Astrocyte (in vitro differentiated cells and primary cell): ENCODE results near the gene FRMD4A. TPM values are rescaled to one million over a fixed set of nuclear protein-coding genes. Genes with fewer than 3 reads are reported as not detected.

Experiments
- DNase-seq: peaks from one replicate; pipeline ENCODE4 v3.0.0-alpha.2; 2010; ENCODE audit warnings: low read depth
- FAIRE-seq: peaks from 2 replicates; lab custom pipeline; 2011; peaks lifted over from hg19 to GRCh38; lab: Jason Lieb, UNC
- H2AFZ ChIP-seq: 2 replicates; pipeline ENCODE4 v1.6.0; 2012; ENCODE audit warnings: low read depth, low read length, inconsistent platforms
- H3K27ac ChIP-seq: 2 replicates; pipeline ENCODE4 v1.5.1; 2011; ENCODE audit warnings: low read depth, low read length, inconsistent platforms
- H3K27me3 ChIP-seq: 2 replicates; pipeline ENCODE4 v1.6.0; 2011; ENCODE audit warnings: low read length, inconsistent platforms; ENCODE audit not compliant: insufficient read depth
- H3K36me3 ChIP-seq: 2 replicates; pipeline ENCODE4 v1.5.1; 2011; ENCODE audit warnings: low read length, inconsistent platforms; ENCODE audit not compliant: insufficient read depth
- H3K4me1 ChIP-seq: 2 replicates; pipeline ENCODE4 v1.5.1; 2011; ENCODE audit warnings: low read length, inconsistent platforms; ENCODE audit not compliant: insufficient read depth
- H3K4me2 ChIP-seq: 2 replicates; pipeline ENCODE4 v1.6.0; 2012; ENCODE audit warnings: low read length, inconsistent platforms
- H3K4me3 ChIP-seq: 2 replicates; pipeline ENCODE4 v1.5.1; 2011; ENCODE audit warnings: low read depth, mild to moderate bottlenecking, low read length, inconsistent platforms; ENCODE audit not compliant: insufficient read depth
- H3K79me2 ChIP-seq: 2 replicates; pipeline ENCODE4 v1.6.0; 2012; ENCODE audit warnings: mild to moderate bottlenecking, low read length, inconsistent platforms; ENCODE audit not compliant: insufficient read depth
- H3K9ac ChIP-seq: 2 replicates; pipeline ENCODE4 v1.6.0; 2012; ENCODE audit warnings: mild to moderate bottlenecking, low read length, inconsistent platforms
- H3K9me3 ChIP-seq: 2 replicates; pipeline ENCODE4 v1.5.1; 2012; ENCODE audit warnings: low read depth, mild to moderate bottlenecking, low read length, inconsistent platforms; ENCODE audit not compliant: insufficient read depth
- H4K20me1 ChIP-seq: 2 replicates; pipeline ENCODE4 v1.6.0; 2012; ENCODE audit warnings: low read length, inconsistent platforms; ENCODE audit not compliant: insufficient read depth
- H3K27ac Mint-ChIP-seq: one replicate; pipeline ENCODE4 v1.8.0; 2021; ENCODE audit warnings: mild to moderate bottlenecking, mixed read lengths; ENCODE audit not compliant: unreplicated experiment
- H3K27me3 Mint-ChIP-seq: one replicate; pipeline ENCODE4 v1.8.0; 2021; ENCODE audit warnings: low read depth, mixed read lengths; ENCODE audit not compliant: unreplicated experiment
- H3K36me3 Mint-ChIP-seq: one replicate; pipeline ENCODE4 v1.8.0; 2021; ENCODE audit warnings: low read depth, mixed read lengths; ENCODE audit not compliant: unreplicated experiment
- H3K4me1 Mint-ChIP-seq: one replicate; pipeline ENCODE4 v1.8.0; 2021; ENCODE audit warnings: low read depth, mixed read lengths; ENCODE audit not compliant: unreplicated experiment
- H3K4me3 Mint-ChIP-seq: one replicate; pipeline ENCODE4 v1.8.0; 2021; ENCODE audit warnings: mild to moderate bottlenecking, moderate library complexity, mixed read lengths; ENCODE audit not compliant: unreplicated experiment
- H3K9me3 Mint-ChIP-seq: one replicate; pipeline ENCODE4 v1.8.0; 2021; ENCODE audit warnings: mild to moderate bottlenecking, mixed read lengths; ENCODE audit not compliant: unreplicated experiment
- EZH2 ChIP-seq: IDR thresholded peaks from 2 replicates; pipeline ENCODE4 v1.6.1; 2012; ENCODE audit warnings: mild to moderate bottlenecking, low read length, inconsistent platforms; ENCODE audit not compliant: insufficient read depth
- total RNA-seq: library from RNA; stranded (reverse); gene quantifications from 2 replicates; pipeline ENCODE4 v1.2.1, GENCODE V29; 2021
- TF ChIP-seq, protein P1 (sequence below): IDR thresholded peaks from 2 replicates; pipeline ENCODE4 v1.5.1; 2011; ENCODE audit warnings: low read depth, mild to moderate bottlenecking, inconsistent platforms, low read length, moderate library complexity; ENCODE audit not compliant: insufficient read depth

FRMD4A gene
- total RNA-seq, 1 donor from 2014 or later, result 82.5 TPM

DNA sequence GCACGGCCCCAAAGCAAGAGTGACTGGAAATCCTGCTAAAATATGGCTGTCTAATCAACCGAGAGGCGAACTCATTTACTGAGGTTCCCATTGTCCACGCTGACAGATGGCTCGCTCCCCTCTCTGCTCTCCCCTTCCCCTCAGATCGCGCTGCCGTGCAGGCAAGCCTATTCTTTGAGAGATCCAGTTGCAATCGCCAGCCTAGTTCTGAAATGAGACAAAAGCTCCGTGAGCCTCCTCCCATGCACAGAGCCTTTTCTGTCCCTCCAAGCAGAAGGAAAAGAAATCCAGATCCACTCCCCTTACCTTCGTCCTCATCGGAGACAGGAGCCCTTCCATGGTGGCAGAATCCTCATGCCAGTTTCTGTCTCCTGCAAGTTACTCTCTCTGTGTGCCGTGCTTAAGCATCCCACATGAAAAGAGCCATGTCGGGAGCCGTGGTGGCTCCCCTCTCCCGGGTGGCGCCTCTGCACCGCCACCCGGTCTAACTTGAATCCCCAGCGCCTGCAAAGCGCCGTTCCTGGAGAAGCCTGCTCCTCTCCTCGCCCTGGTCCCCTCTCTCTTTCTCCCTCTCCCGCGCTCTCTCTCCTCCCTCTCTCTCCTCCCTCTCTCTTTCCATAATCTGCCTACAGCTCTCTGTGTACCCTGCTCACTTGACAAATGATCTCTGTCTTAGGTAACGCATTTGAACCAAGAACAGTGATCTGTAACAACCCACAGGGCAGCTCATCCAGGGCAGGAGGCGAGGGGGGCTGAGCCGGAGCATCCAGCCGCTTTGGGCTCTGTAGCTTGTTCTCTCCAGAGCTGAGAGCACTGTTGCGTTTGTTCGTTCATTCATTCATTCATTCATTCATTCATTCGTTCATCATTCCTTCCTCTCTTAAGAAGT is 156.8 kb downstream of the FRMD4A start:
- Histone ChIP-seq H4K20me1 (no peaks in the 10 kb centered on the region), H3K9ac (peak overlapping the region; percentile 70), H3K27me3 (peaks cover 41% of the 10 kb centered on the region), H3K4me2 (peak overlapping the region; percentile 95), H3K27ac (no peak overlapping the region), H3K4me1 (peaks cover 4% of the 10 kb centered on the region), H3K36me3 (no peaks in the 10 kb centered on the region), H2AFZ (peak overlapping the region; percentile 93), H3K79me2 (no peaks in the 10 kb centered on the region), H3K9me3 (no peaks in the 10 kb centered on the region), H3K4me3 (peak overlapping the region; percentile 63)
- Mint-ChIP-seq H3K27ac (peak overlapping the region; percentile 1), H3K4me1 (no peaks in the 10 kb centered on the region), H3K36me3 (no peaks in the 10 kb centered on the region), H3K27me3 (peaks cover 36% of the 10 kb centered on the region), H3K4me3 (peak overlapping the region; percentile 89), H3K9me3 (no peaks in the 10 kb centered on the region)
- TF ChIP-seq EZH2, result no peak
- TF ChIP-seq, protein P1, sequence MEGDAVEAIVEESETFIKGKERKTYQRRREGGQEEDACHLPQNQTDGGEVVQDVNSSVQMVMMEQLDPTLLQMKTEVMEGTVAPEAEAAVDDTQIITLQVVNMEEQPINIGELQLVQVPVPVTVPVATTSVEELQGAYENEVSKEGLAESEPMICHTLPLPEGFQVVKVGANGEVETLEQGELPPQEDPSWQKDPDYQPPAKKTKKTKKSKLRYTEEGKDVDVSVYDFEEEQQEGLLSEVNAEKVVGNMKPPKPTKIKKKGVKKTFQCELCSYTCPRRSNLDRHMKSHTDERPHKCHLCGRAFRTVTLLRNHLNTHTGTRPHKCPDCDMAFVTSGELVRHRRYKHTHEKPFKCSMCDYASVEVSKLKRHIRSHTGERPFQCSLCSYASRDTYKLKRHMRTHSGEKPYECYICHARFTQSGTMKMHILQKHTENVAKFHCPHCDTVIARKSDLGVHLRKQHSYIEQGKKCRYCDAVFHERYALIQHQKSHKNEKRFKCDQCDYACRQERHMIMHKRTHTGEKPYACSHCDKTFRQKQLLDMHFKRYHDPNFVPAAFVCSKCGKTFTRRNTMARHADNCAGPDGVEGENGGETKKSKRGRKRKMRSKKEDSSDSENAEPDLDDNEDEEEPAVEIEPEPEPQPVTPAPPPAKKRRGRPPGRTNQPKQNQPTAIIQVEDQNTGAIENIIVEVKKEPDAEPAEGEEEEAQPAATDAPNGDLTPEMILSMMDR, result no peak
- DNase-seq (peak; percentile 27), FAIRE-seq (no peak)

DNA sequence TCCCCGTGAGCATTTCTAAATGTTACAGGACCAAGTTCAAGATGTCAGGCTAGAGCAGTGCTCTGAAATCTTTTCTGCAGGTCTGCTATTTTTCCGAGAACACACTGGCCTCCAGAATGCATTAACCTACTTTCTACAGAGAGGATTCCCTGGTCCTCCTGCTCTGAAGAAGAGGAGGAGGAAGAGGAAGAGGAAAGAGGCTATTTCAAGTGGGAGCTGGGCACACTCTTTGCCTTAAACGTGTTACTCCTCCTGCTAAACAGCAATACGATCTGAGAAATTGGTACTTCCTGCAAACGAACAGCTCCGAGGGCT is 157.4 kb downstream of the FRMD4A start:
- peak overlapping the region; percentile 93 for H2AFZ ChIP-seq
- FAIRE-seq (no peak), DNase-seq (no peak)
- H3K36me3 Mint-ChIP-seq, result no peaks in the 10 kb centered on the region
- no peaks in the 10 kb centered on the region for H3K4me1 Mint-ChIP-seq
- no peak overlapping the region for H3K27ac ChIP-seq
- H4K20me1 ChIP-seq, result no peaks in the 10 kb centered on the region
- no peak overlapping the region for H3K27ac Mint-ChIP-seq
- peak overlapping the region; percentile 89 for H3K4me3 Mint-ChIP-seq
- no peaks in the 10 kb centered on the region for H3K36me3 ChIP-seq
- TF ChIP-seq, protein P1, result no peak
- TF ChIP-seq EZH2, result no peak
- peak overlapping the region; percentile 63 for H3K4me3 ChIP-seq
- H3K9ac ChIP-seq, result peak overlapping the region; percentile 70
- H3K9me3 ChIP-seq, result no peaks in the 10 kb centered on the region
- no peaks in the 10 kb centered on the region for H3K79me2 ChIP-seq
- peak overlapping the region; percentile 95 for H3K4me2 ChIP-seq
- no peaks in the 10 kb centered on the region for H3K9me3 Mint-ChIP-seq
- H3K4me1 ChIP-seq, result peaks cover 4% of the 10 kb centered on the region
- H3K27me3 Mint-ChIP-seq, result peaks cover 41% of the 10 kb centered on the region
- peaks cover 43% of the 10 kb centered on the region for H3K27me3 ChIP-seq
